GM04503 (cell line): ENCODE results near the gene MLXIPL.
"Not testable (repeated sequence)": the region's sequence is repeated elsewhere in the genome, so short reads cannot be mapped to it uniquely, and the experiment has no call there.

Experiments
- DNase-seq: peaks from one replicate; pipeline ENCODE4 v3.0.0-alpha.2; 2012; ENCODE audit warnings: low read depth

The MLXIPL gene

GRCh38 chr7:73646785-73647724, 22.7 kb upstream of the MLXIPL start:
- DNase-seq: no peak

GRCh38 chr7:73645643-73646174, 21.4 kb upstream of the MLXIPL start:
- no peak for DNase-seq

- DNase-seq: no peak
These were observed 20.5 kb upstream of the MLXIPL start for GRCh38 chr7:73644688-73645286.

GRCh38 chr7:73642834-73643233, 18.5 kb upstream of the MLXIPL start:
- no peak for DNase-seq

GRCh38 chr7:73638911-73639310, 14.6 kb upstream of the MLXIPL start:
- DNase-seq: no peak

GRCh38 chr7:73635428-73636200, 11.3 kb upstream of the MLXIPL start:
- no peak for DNase-seq

- DNase-seq: no peak
These were observed 9.5 kb upstream of the MLXIPL start for GRCh38 chr7:73633844-73634243.

GRCh38 chr7:73633323-73633722, 9.0 kb upstream of the MLXIPL start:
- no peak for DNase-seq

- DNase-seq: no peak
These were observed 7.2 kb upstream of the MLXIPL start for GRCh38 chr7:73631558-73631957.

- no peak for DNase-seq
These were observed 4.2 kb upstream of the MLXIPL start for GRCh38 chr7:73628504-73628903.

- no peak for DNase-seq
These were observed 2.5 kb upstream of the MLXIPL start for GRCh38 chr7:73626814-73627213.

GRCh38 chr7:73625276-73625675, 954 bp upstream of the MLXIPL start:
- no peak for DNase-seq

GRCh38 chr7:73624669-73625001, 313 bp upstream of the MLXIPL start:
- no peak for DNase-seq

- no peak for DNase-seq
These were observed 1.2 kb downstream of the MLXIPL start for GRCh38 chr7:73622909-73623797.

GRCh38 chr7:73622527-73622908, 1.8 kb downstream of the MLXIPL start:
- DNase-seq: no peak

- no peak for DNase-seq
These were observed 2.9 kb downstream of the MLXIPL start for GRCh38 chr7:73621168-73622063.

GRCh38 chr7:73619394-73619793, 4.9 kb downstream of the MLXIPL start:
- DNase-seq: not testable (repeated sequence)

- DNase-seq: no peak
These were observed 5.8 kb downstream of the MLXIPL start for GRCh38 chr7:73618538-73618937.

- DNase-seq: not testable (repeated sequence)
These were observed 6.8 kb downstream of the MLXIPL start for GRCh38 chr7:73617520-73617919.

GRCh38 chr7:73615886-73616285, 8.4 kb downstream of the MLXIPL start:
- DNase-seq: no peak
